Measurements from ENCODE around the gene POLR1A.

- TF ChIP-seq CTCF (IDR thresholded peaks at IDR 0.05) (no peak), POLR2A (IDR thresholded peaks at IDR 0.05) (no peak), EP300 (IDR thresholded peaks at IDR 0.05) (no peak), POLR2AphosphoS5 (IDR thresholded peaks at IDR 0.05) (no peak)
Measured at GRCh38 chr2:85987266-85988174, 118.2 kb downstream of the POLR1A start.

All from gastroesophageal sphincter (tissue), 3 donors.